OCI-M2 (cell line): ENCODE measurements around the gene ETS1.

Experiments used
- DNase-seq: peaks from one replicate; lab custom pipeline; 2025; ENCODE audit not compliant: unreplicated experiment; lab: John Stamatoyannopoulos, UW

ETS1 gene

GRCh38 chr11:128587415-128587814 is at the start of gene ETS1:
TSS of gene ETS1 (minus strand) at chr11:128587558. CDS start at chr11:128573130, 14,428 bp downstream.
- no peak for DNase-seq

- DNase-seq = no peak
Measured at GRCh38 chr11:128634395-128634794, 47.0 kb upstream of the ETS1 start.

- no peak for DNase-seq
Measured at GRCh38 chr11:128633384-128633965, 46.1 kb upstream of the ETS1 start.

GRCh38 chr11:128632141-128632791 is 44.9 kb upstream of the ETS1 start:
- no peak for DNase-seq

GRCh38 chr11:128630367-128631230 is 43.2 kb upstream of the ETS1 start:
- no peak for DNase-seq

GRCh38 chr11:128629516-128630106 is 42.3 kb upstream of the ETS1 start:
- DNase-seq = no peak

GRCh38 chr11:128628686-128629085 is 41.3 kb upstream of the ETS1 start:
- DNase-seq = no peak

- DNase-seq = no peak
Measured at GRCh38 chr11:128628325-128628673, 40.9 kb upstream of the ETS1 start.

- DNase-seq = no peak
Measured at GRCh38 chr11:128627666-128628324, 40.4 kb upstream of the ETS1 start.

- no peak for DNase-seq
Measured at GRCh38 chr11:128626913-128627665, 39.7 kb upstream of the ETS1 start.

- DNase-seq = no peak
Measured at GRCh38 chr11:128625746-128626145, 38.4 kb upstream of the ETS1 start.

- no peak for DNase-seq
Measured at GRCh38 chr11:128625326-128625725, 38.0 kb upstream of the ETS1 start.

GRCh38 chr11:128624269-128625175 is 37.2 kb upstream of the ETS1 start:
- no peak for DNase-seq

GRCh38 chr11:128623091-128623490 is 35.7 kb upstream of the ETS1 start:
- DNase-seq = no peak

GRCh38 chr11:128621601-128622501 is 34.5 kb upstream of the ETS1 start:
- DNase-seq = no peak

GRCh38 chr11:128620309-128621100 is 33.1 kb upstream of the ETS1 start:
- no peak for DNase-seq

GRCh38 chr11:128619540-128620308 is 32.4 kb upstream of the ETS1 start:
- no peak for DNase-seq
